Measurements from ENCODE around the gene MLNR. TPM values are rescaled to one million over a fixed set of nuclear protein-coding genes. Genes with fewer than 3 reads are reported as not detected.

Gene MLNR
- total RNA-seq, 1 donor from 2014 or later, result 0.18 TPM

- Mint-ChIP-seq H3K27ac (peak overlapping the region; percentile 96), H3K9me3 (no peaks in the 10 kb centered on the region), H3K4me3 (peak overlapping the region; percentile 94), H3K36me3 (peaks cover 2% of the 10 kb centered on the region), H3K4me1 (peaks cover 17% of the 10 kb centered on the region), H3K27me3 (ENCODE audit: low read depth) (peaks cover 23% of the 10 kb centered on the region)
- no peak for DNase-seq (ENCODE audit: low spot score in 2 of 2, unreplicated experiment in 2 of 2)
- TF ChIP-seq CTCF (IDR thresholded peaks at IDR 0.05; ENCODE audit: unreplicated experiment), result no peak
Measured at GRCh38 chr13:49246850-49247642, 26.9 kb downstream of the MLNR start.

- Mint-ChIP-seq H3K4me1 (peaks cover 17% of the 10 kb centered on the region), H3K27ac (peak within 1 kb of the TSS; percentile 96), H3K4me3 (peak within 1 kb of the TSS; percentile 94), H3K9me3 (no peaks in the 10 kb centered on the region), H3K27me3 (ENCODE audit: low read depth) (peaks cover 21% of the 10 kb centered on the region), H3K36me3 (peaks cover 2% of the 10 kb centered on the region)
- peak; percentile 94 to 97 for DNase-seq (ENCODE audit: low spot score in 2 of 2, unreplicated experiment in 2 of 2)
- no peak for TF ChIP-seq CTCF (IDR thresholded peaks at IDR 0.05; ENCODE audit: unreplicated experiment)
Measured at GRCh38 chr13:49247643-49248621, 27.8 kb downstream of the MLNR start, which contains the start of gene CDADC1. CDADC1 (plus strand) TSS chr13:49247925; CDS start chr13:49248038, 113 bp downstream.

- TF ChIP-seq CTCF (IDR thresholded peaks at IDR 0.05; ENCODE audit: unreplicated experiment), result no peak
- Mint-ChIP-seq H3K9me3 (no peaks in the 10 kb centered on the region), H3K36me3 (peaks cover 2% of the 10 kb centered on the region), H3K4me3 (peak overlapping the region; percentile 94), H3K27me3 (ENCODE audit: low read depth) (peaks cover 16% of the 10 kb centered on the region), H3K27ac (peak overlapping the region; percentile 96), H3K4me1 (peaks cover 17% of the 10 kb centered on the region)
- DNase-seq (ENCODE audit: low spot score in 2 of 2, unreplicated experiment in 2 of 2), result no peak
Measured at GRCh38 chr13:49248622-49249002, 28.5 kb downstream of the MLNR start.

GRCh38 chr13:49251326-49251725 lies 31.2 kb downstream of the MLNR start:
- Mint-ChIP-seq H3K27me3 (ENCODE audit: low read depth) (no peaks in the 10 kb centered on the region), H3K4me1 (peaks cover 17% of the 10 kb centered on the region), H3K27ac (no peak overlapping the region), H3K9me3 (no peaks in the 10 kb centered on the region), H3K36me3 (peaks cover 19% of the 10 kb centered on the region), H3K4me3 (no peak overlapping the region)
- DNase-seq (ENCODE audit: low spot score in 2 of 2, unreplicated experiment in 2 of 2), result no peak
- TF ChIP-seq CTCF (IDR thresholded peaks at IDR 0.05; ENCODE audit: unreplicated experiment), result no peak

- Mint-ChIP-seq H3K27ac (no peak overlapping the region), H3K9me3 (no peaks in the 10 kb centered on the region), H3K36me3 (peaks cover 28% of the 10 kb centered on the region), H3K4me1 (peaks cover 8% of the 10 kb centered on the region), H3K27me3 (ENCODE audit: low read depth) (no peaks in the 10 kb centered on the region), H3K4me3 (no peak overlapping the region)
- TF ChIP-seq CTCF (IDR thresholded peaks at IDR 0.05; ENCODE audit: unreplicated experiment), result no peak
- no peak for DNase-seq (ENCODE audit: low spot score in 2 of 2, unreplicated experiment in 2 of 2)
Measured at GRCh38 chr13:49253310-49253709, 33.2 kb downstream of the MLNR start.
